Heart right ventricle (tissue), 16 donors: ENCODE data around the gene NT5DC1. TPM values are rescaled to one million over a fixed set of nuclear protein-coding genes. Genes with fewer than 3 reads are reported as not detected.
A peak's percentile ranks its signal among the peaks of the same experiment; 100 is the strongest.

ENCODE experiments used
- ATAC-seq, 8 donors: fragments of 200-7000 bp; cut with Tn5 transposase; one replicate each; pipeline ENCODE4 v1.9.1; 2020; ENCODE audit warnings: mild to moderate bottlenecking in 8 of 8, moderate library complexity in 8 of 8, moderate number of reproducible peaks in 1 of 8
- DNase-seq, 2 donors: peaks; one replicate each; pipeline ENCODE4 v3.0.0-alpha.2; 2020
- H3K27ac ChIP-seq, 10 donors: fragments of 200-600 bp; sonication (generic) in 2 of 10; one replicate each; pipeline versions ENCODE4 v1.5.0 to v1.8.0; 2020 to 2022; ENCODE audit warnings: mild to moderate bottlenecking in 3 of 10
- H3K27me3 ChIP-seq, 7 donors: fragments of 200-600 bp; one replicate each; pipeline ENCODE4 v1.8.0; 2021 to 2022; ENCODE audit warnings: mild to moderate bottlenecking in 2 of 7
- H3K36me3 ChIP-seq, 9 donors: fragments of 200-600 bp; sonication (generic) in 1 of 9; one replicate each; pipeline versions ENCODE4 v1.5.0 to v1.8.0; 2020 to 2022; ENCODE audit warnings: mild to moderate bottlenecking in 2 of 9
- H3K4me1 ChIP-seq, 9 donors: fragments of 200-600 bp; sonication (generic) in 1 of 9; one replicate each; pipeline versions ENCODE4 v1.5.0 to v1.8.0; 2020 to 2022; ENCODE audit warnings: mild to moderate bottlenecking in 4 of 9
- H3K4me3 ChIP-seq, 10 donors: fragments of 200-600 bp; sonication (generic) in 2 of 10; one replicate each; pipeline versions ENCODE4 v1.5.0 to v1.8.0; 2020 to 2022; ENCODE audit warnings: mild to moderate bottlenecking in 7 of 10, moderate library complexity in 2 of 10
- H3K9me3 ChIP-seq, 11 donors: fragments of 200-600 bp in 10 of 11; sonication (generic) in 2 of 11; one replicate each; pipeline versions ENCODE4 v1.5.0 to v1.8.0; 2013 to 2022; ENCODE audit warnings: mild to moderate bottlenecking in 2 of 11, control low read depth in 1 of 11, moderate library complexity in 1 of 11
- WGBS, 2 donors: extraction: QIAGEN DNeasy Blood & Tissue Kit; methylation state at CpG; one replicate each; pipeline ENCODE4 v1.1.7; 2013; ENCODE audit warnings: inconsistent platforms in 1 of 2; 5-methylcytosine and 5-hydroxymethylcytosine counted together
- intact Hi-C, 10 donors: fragments of 100-400 bp; cut with DNase I; formaldehyde crosslinking; loops; one replicate each; pipeline versions ENCODE4 v1.11.1 to v1.14.2; 2022
- polyA plus RNA-seq, 2 donors: library from polyadenylated mRNA; stranded (reverse); fragments of 200-250 nt; gene quantifications; one replicate each; pipeline ENCODE4 v1.2.3, GENCODE V29; 2013
- total RNA-seq, 10 donors: library from RNA; stranded (reverse); fragmentation: NEBNext Ultra II Directional in 3 of 10; extraction: Animal tissue kit (Norgen Biotek cat#: 25700) in 3 of 10; gene quantifications; one replicate each; pipeline versions ENCODE4 v1.2.1 to v1.2.4, GENCODE V29; 2021 to 2023
- TF ChIP-seq, protein P1 (sequence below), 9 donors: fragments of 200-600 bp; sonication (generic) in 2 of 9; IDR thresholded peaks; one replicate each; pipeline versions ENCODE4 v1.5.0 to v1.8.0; 2021 to 2022; ENCODE audit warnings: antibody characterized with exemption in 9 of 9, mild to moderate bottlenecking in 5 of 9, moderate library complexity in 1 of 9
- donor health status: Arrhythmogenic right ventricular cardiomyopathy.
- donor health status: ischemic (EF 13 %, LVEDD 7.1; RV severe dilation, severe dysfunction).
- donor health status: healthy with polysubstance abuse.
- donor health status: DM: no; HTN: yes; CAD: no.
- donor health status: DM: no; HTN: no; CAD: no.
- donor health status: ischemic (EF 25% LVEDD 6.9; RV normal size, moderate dysfunction).
- donor health status: ischemic (EF 25% LVEDD 5.7; RV mildly dilated, moderate dysfunction).
- donor health status: healthy.
- donor health status: DM: yes; HTN: yes; CAD: no.
- donor health status: Ischemic cardiomyopathy.
- donor health status: ischemic (EF 35%, LVEDD 5.7; RV mildly dilated, moderate dysfunction).
- donor health status: nonischemic (EF 11% LVEDD 7.7; RV severe dilation, severe dysfunction).
- donor health status: DM: yes; HTN: yes; CAD: no.
- donor health status: PGD.
- donor health status: ischemic (EF 29% LVEDD 5.4; RV normal size, mild dysfunction).
- donor health status: nonischemic (EF 23%, LVEDD 6.1; RV moderate dilation, normal function).

Gene NT5DC1
- total and polyA plus RNA-seq, 12 donors, result 5.9 to 69.7 (median 57.3) TPM

DNA sequence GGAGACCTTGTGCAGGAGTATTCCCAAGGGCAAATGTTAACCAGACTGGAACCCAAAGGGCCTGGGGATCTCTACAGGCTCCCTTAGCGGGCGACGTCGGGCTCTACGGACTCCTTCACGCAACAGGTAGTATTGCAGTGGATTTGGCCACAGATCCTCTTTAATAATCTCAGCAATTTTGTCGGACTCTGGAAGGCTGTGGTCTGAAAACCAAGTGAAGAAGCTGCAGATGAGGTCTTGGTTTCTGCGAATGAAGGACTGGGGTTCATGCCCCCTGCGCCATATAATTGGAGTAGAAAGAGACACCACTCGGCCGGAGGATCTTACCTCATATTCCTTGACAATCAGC lies 177.8 kb downstream of the NT5DC1 start:
- WGBS, 2 donors, result 69 to 73% methylated on average over 11 of the region's 11 CpGs
- Histone ChIP-seq H3K9me3 (no peaks in the 10 kb centered on the region), H3K27me3 (no peaks in the 10 kb centered on the region), H3K27ac (peak overlapping the region; percentile 5 to 100 (median 98)), H3K4me3 (peak overlapping the region; percentile 57 to 99 (median 90)), H3K36me3 (peaks cover 0 to 50% (median 0%) of the 10 kb centered on the region in 9 donors), H3K4me1 (peaks cover 3 to 74% (median 56%) of the 10 kb centered on the region in 9 donors)
- TF ChIP-seq, protein P1, sequence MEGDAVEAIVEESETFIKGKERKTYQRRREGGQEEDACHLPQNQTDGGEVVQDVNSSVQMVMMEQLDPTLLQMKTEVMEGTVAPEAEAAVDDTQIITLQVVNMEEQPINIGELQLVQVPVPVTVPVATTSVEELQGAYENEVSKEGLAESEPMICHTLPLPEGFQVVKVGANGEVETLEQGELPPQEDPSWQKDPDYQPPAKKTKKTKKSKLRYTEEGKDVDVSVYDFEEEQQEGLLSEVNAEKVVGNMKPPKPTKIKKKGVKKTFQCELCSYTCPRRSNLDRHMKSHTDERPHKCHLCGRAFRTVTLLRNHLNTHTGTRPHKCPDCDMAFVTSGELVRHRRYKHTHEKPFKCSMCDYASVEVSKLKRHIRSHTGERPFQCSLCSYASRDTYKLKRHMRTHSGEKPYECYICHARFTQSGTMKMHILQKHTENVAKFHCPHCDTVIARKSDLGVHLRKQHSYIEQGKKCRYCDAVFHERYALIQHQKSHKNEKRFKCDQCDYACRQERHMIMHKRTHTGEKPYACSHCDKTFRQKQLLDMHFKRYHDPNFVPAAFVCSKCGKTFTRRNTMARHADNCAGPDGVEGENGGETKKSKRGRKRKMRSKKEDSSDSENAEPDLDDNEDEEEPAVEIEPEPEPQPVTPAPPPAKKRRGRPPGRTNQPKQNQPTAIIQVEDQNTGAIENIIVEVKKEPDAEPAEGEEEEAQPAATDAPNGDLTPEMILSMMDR (IDR thresholded peaks at IDR 0.05), result no peak
- ATAC-seq (no peak), DNase-seq (no peak)
- intact Hi-C loops, result loop anchor here in 4 of 10 donors (10.0 kb wide), 2 partner anchors 256 to 286 kb away; no protein-coding TSS in a partner anchor

DNA sequence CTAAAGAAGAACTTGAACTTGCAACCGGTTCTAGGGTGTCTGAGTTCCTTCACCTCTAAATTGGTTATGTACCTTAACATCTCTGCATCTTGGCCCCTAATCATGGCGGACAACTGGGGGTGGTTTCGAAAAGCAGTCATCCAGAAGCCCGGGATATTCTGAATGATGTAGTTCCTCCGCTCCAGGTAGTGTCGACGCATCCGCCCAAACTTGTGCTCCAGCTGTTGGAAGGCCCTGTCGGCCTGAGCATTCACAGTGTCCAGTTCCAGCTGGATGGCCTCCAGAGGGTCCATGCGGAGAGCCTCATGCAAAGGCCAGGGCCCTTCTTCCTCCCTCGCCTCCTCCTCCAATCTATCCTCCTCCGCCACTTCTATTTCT lies 178.2 kb downstream of the NT5DC1 start:
- TF ChIP-seq, protein P1 (IDR thresholded peaks at IDR 0.05), result no peak
- DNase-seq (peak; percentile 57 to 67), ATAC-seq (peak; percentile 39 to 76 (median 60))
- Histone ChIP-seq H3K36me3 (peaks cover 0 to 46% (median 0%) of the 10 kb centered on the region in 9 donors), H3K27ac (peak overlapping the region; percentile 89 to 100 (median 98)), H3K4me3 (peak overlapping the region; percentile 57 to 99 (median 90)), H3K9me3 (no peaks in the 10 kb centered on the region), H3K27me3 (no peaks in the 10 kb centered on the region), H3K4me1 (peaks cover 3 to 74% (median 56%) of the 10 kb centered on the region in 9 donors)
- intact Hi-C loops, result loop anchor here in 4 of 10 donors (1.0 to 10.0 kb wide), 3 partner anchors 25 to 286 kb away; partner anchors contain the start of gene TSPYL4 (in 1 of the 4)
- 6 to 8% methylated on average over 12 of the region's 12 CpGs for WGBS, 2 donors

GRCh38 chr6:116279232-116280160 lies 178.8 kb downstream of the NT5DC1 start, which contains the start of gene TSPYL1:
Gene TSPYL1, minus strand, starts transcription at chr6:116279930. Its CDS starts 100 bp downstream, at chr6:116279830.
- intact Hi-C loops, result loop anchor here in 8 of 10 donors (1.0 to 10.0 kb wide), 5 partner anchors 25 to 293 kb away; partner anchors contain the start of genes RWDD1 (in 1 of the 8) and TSPYL4 (in 1 of the 8)
- H3K4me1 ChIP-seq, result peaks cover 3 to 71% (median 55%) of the 10 kb centered on the region in 9 donors
- WGBS, 2 donors, result 0% methylated on average over 71 of the region's 71 CpGs

More at GRCh38 chr6:116279232-116280160, 178.8 kb downstream of the NT5DC1 start, which contains the start of gene TSPYL1:
- Histone ChIP-seq H3K4me3 (peak within 1 kb of the TSS; percentile 57 to 99 (median 90)), H3K27ac (peak within 1 kb of the TSS; percentile 89 to 100 (median 98)), H3K9me3 (no peaks in the 10 kb centered on the region), H3K27me3 (no peaks in the 10 kb centered on the region), H3K36me3 (peaks cover 0 to 39% (median 0%) of the 10 kb centered on the region in 9 donors)
- TF ChIP-seq, protein P1 (IDR thresholded peaks at IDR 0.05), result peak in 1 of 9 donors; percentile 24
- ATAC-seq (peak; percentile 97 to 99 (median 98)), DNase-seq (peak; percentile 94 to 98)
